ENCODE data around the gene SMAD1.

- TF ChIP-seq CTCF (IDR thresholded peaks at IDR 0.05; ENCODE audit: low read depth, low read length, poor library complexity, severe bottlenecking) (no peak), EZH2phosphoT487 (IDR thresholded peaks at IDR 0.05; ENCODE audit: borderline replicate concordance, low read length) (no peak)
Measured at GRCh38 chr4:145492376-145492775, 10.7 kb downstream of the SMAD1 start.

Data from DOHH2 (cell line).